ENCODE data around the gene DLG2.
"Not testable (repeated sequence)": the region's sequence is repeated elsewhere in the genome, so short reads cannot be mapped to it uniquely, and the experiment has no call there.

Gene DLG2

DNA sequence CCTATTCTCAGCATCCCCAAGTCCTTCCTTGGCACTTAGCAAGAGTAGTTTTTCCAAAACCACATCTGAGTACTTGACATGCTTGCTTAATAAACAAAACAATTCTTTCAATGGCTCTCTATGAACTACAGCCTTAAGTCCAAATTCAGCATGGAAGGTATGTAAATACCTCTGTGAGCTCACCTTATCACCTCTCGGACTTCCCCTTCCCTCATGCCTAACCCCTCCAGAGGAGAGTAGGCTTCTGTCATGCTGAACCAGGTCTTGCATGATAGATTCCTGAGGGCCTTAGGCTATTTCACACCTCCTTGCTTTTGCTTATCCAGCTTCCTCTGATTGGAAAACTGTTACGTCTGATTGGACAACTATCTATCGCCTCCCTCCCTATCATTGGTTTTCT is 2028.1 kb downstream of the DLG2 start:
- no peak overlapping the region for H3K4me2 ChIP-seq (ENCODE audit: low read length, poor library complexity, severe bottlenecking)
- no peaks in the 10 kb centered on the region for H3K36me3 ChIP-seq (ENCODE audit: control insufficient read depth in 1 of 2, insufficient read depth in 2 of 2, low read depth in 1 of 2, low read length in 2 of 2)
- no peak overlapping the region for H2BK15ac ChIP-seq (ENCODE audit: low read depth, poor library complexity, severe bottlenecking)
- no peak overlapping the region for H2BK5ac ChIP-seq (ENCODE audit: low read depth, low read length, poor library complexity, severe bottlenecking)
- H3K79me1 ChIP-seq (replicated peaks; ENCODE audit: low read length, poor library complexity, severe bottlenecking) = no peaks in the 10 kb centered on the region
- no peak overlapping the region for H3K9ac ChIP-seq (ENCODE audit: low read length)
- H2AFZ ChIP-seq (ENCODE audit: low read depth, low read length) = no peak overlapping the region
- no peaks in the 10 kb centered on the region for H3K9me3 ChIP-seq (ENCODE audit: control insufficient read depth, low read length)
- no peak overlapping the region for H3K23ac ChIP-seq (ENCODE audit: low read length in 2 of 2)
- no peaks in the 10 kb centered on the region for H3K4me1 ChIP-seq (ENCODE audit: control insufficient read depth, insufficient read depth, low read depth, low read length)
- DNase-seq = no peak
- no peak overlapping the region for H4K8ac ChIP-seq (ENCODE audit: low read length)
- no peak overlapping the region for H3K4me3 ChIP-seq (ENCODE audit: insufficient read depth in 1 of 2, low read depth in 1 of 2, low read length in 2 of 2)
- no peak overlapping the region for H2BK120ac ChIP-seq (ENCODE audit: low read depth, low read length)
- WGBS = 93% methylated on average over 3 of the region's 3 CpGs
- no peak overlapping the region for H4K91ac ChIP-seq (ENCODE audit: low read length)
- no peak overlapping the region for H2AK5ac ChIP-seq (ENCODE audit: low read length, severe bottlenecking)
- H3K18ac ChIP-seq (ENCODE audit: low read depth in 1 of 2, low read length in 2 of 2) = no peak overlapping the region
- no peak overlapping the region for H2BK12ac ChIP-seq (ENCODE audit: low read length in 2 of 2)
- no peak overlapping the region for H3K27ac ChIP-seq (ENCODE audit: low read length, poor library complexity, severe bottlenecking)
- H3K4ac ChIP-seq (ENCODE audit: low read depth in 1 of 2, low read length in 2 of 2) = no peak overlapping the region
- H3K27me3 ChIP-seq (ENCODE audit: control insufficient read depth in 1 of 2, insufficient read depth in 1 of 2, low read length in 2 of 2) = no peaks in the 10 kb centered on the region
- H3K14ac ChIP-seq (ENCODE audit: low read length in 2 of 2) = no peak overlapping the region

DNA sequence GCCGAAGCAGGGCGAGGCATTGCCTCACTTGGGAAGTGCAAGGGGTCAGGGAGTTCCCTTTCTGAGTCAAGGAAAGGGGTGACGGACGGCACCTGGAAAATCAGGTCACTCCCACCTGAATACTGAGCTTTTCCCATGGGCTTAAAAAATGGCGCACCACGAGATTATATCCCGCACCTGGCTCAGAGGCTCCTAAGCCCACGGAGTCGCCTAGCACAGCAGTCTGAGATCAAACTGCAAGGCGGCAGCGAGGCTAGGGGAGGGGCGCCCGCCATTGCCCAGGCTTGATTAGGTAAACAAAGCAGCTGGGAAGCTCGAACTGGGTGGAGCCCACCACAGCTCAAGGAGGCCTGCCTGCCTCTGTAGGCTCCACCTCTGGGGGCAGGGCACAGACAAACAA is 2039.3 kb downstream of the DLG2 start:
- H3K4me2 ChIP-seq (ENCODE audit: low read length, poor library complexity, severe bottlenecking) = not testable (repeated sequence)
- 84% methylated on average over 9 of the region's 14 CpGs for WGBS

DNA sequence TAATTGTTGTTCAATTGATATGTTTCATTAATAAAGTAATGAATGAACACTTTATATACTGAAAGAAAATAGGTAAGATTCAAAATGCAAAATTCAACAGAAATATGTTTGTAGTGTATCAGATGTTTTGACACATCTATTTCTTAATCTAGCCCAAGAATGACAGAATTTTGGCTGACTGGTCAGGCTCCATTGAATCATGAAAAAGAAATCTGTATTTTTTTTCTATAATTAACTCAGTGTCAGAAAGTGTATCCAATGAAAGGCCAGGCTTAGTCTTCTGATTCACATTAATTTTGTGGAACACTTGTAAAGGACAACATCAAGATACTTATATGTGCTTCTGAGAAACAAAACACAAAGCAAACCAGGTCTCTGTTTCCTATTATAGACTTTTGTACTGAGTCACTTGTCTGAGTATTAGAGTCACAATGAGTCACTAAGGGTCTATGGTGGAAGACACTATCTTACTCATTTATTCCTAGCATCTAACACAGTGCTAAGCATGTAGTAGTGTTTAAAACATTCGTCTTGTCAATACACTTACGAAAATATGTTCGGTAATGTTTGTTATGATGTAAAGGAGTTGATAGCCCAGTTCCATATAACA is 2043.3 kb downstream of the DLG2 start:
- Histone ChIP-seq H2BK15ac (ENCODE audit: low read depth, poor library complexity, severe bottlenecking) (no peak overlapping the region), H4K8ac (ENCODE audit: low read length) (no peak overlapping the region), H2BK5ac (ENCODE audit: low read depth, low read length, poor library complexity, severe bottlenecking) (no peak overlapping the region), H3K9me3 (ENCODE audit: control insufficient read depth, low read length) (no peaks in the 10 kb centered on the region), H2BK120ac (ENCODE audit: low read depth, low read length) (no peak overlapping the region), H3K23ac (ENCODE audit: low read length in 2 of 2) (no peak overlapping the region), H3K4me2 (ENCODE audit: low read length, poor library complexity, severe bottlenecking) (no peak overlapping the region), H2BK12ac (ENCODE audit: low read length in 2 of 2) (no peak overlapping the region), H2AK5ac (ENCODE audit: low read length, severe bottlenecking) (no peak overlapping the region), H3K4ac (ENCODE audit: low read depth in 1 of 2, low read length in 2 of 2) (no peak overlapping the region), H3K9ac (ENCODE audit: low read length) (peak overlapping the region; percentile 47), H3K27ac (ENCODE audit: low read length, poor library complexity, severe bottlenecking) (no peak overlapping the region), H3K4me1 (ENCODE audit: control insufficient read depth, insufficient read depth, low read depth, low read length) (no peaks in the 10 kb centered on the region), H3K14ac (ENCODE audit: low read length in 2 of 2) (no peak overlapping the region), H2AFZ (ENCODE audit: low read depth, low read length) (no peak overlapping the region), H4K91ac (ENCODE audit: low read length) (no peak overlapping the region), H3K79me1 (replicated peaks; ENCODE audit: low read length, poor library complexity, severe bottlenecking) (no peaks in the 10 kb centered on the region), H3K27me3 (ENCODE audit: control insufficient read depth in 1 of 2, insufficient read depth in 1 of 2, low read length in 2 of 2) (no peaks in the 10 kb centered on the region), H3K4me3 (ENCODE audit: insufficient read depth in 1 of 2, low read depth in 1 of 2, low read length in 2 of 2) (no peak overlapping the region), H3K36me3 (ENCODE audit: control insufficient read depth in 1 of 2, insufficient read depth in 2 of 2, low read depth in 1 of 2, low read length in 2 of 2) (no peaks in the 10 kb centered on the region), H3K18ac (ENCODE audit: low read depth in 1 of 2, low read length in 2 of 2) (no peak overlapping the region)
- DNase-seq = peak; percentile 86
- WGBS = no CpG with 5 or more reads among the region's 3 CpGs

More for the DNA sequence above, 2039.3 kb downstream of the DLG2 start:
- not testable (repeated sequence) for H4K91ac ChIP-seq (ENCODE audit: low read length); DNase-seq; H3K14ac ChIP-seq (ENCODE audit: low read length in 2 of 2); H2BK15ac ChIP-seq (ENCODE audit: low read depth, poor library complexity, severe bottlenecking); H4K8ac ChIP-seq (ENCODE audit: low read length); H3K27me3 ChIP-seq (ENCODE audit: control insufficient read depth in 1 of 2, insufficient read depth in 1 of 2, low read length in 2 of 2); H3K9ac ChIP-seq (ENCODE audit: low read length); H3K79me1 ChIP-seq (replicated peaks; ENCODE audit: low read length, poor library complexity, severe bottlenecking); H3K27ac ChIP-seq (ENCODE audit: low read length, poor library complexity, severe bottlenecking); H3K23ac ChIP-seq (ENCODE audit: low read length in 2 of 2); H3K18ac ChIP-seq (ENCODE audit: low read depth in 1 of 2, low read length in 2 of 2); H2BK5ac ChIP-seq (ENCODE audit: low read depth, low read length, poor library complexity, severe bottlenecking); H3K9me3 ChIP-seq (ENCODE audit: control insufficient read depth, low read length); H3K4me3 ChIP-seq (ENCODE audit: insufficient read depth in 1 of 2, low read depth in 1 of 2, low read length in 2 of 2); H2AFZ ChIP-seq (ENCODE audit: low read depth, low read length); H2BK12ac ChIP-seq (ENCODE audit: low read length in 2 of 2); H3K4ac ChIP-seq (ENCODE audit: low read depth in 1 of 2, low read length in 2 of 2); H3K36me3 ChIP-seq (ENCODE audit: control insufficient read depth in 1 of 2, insufficient read depth in 2 of 2, low read depth in 1 of 2, low read length in 2 of 2); H3K4me1 ChIP-seq (ENCODE audit: control insufficient read depth, insufficient read depth, low read depth, low read length); H2BK120ac ChIP-seq (ENCODE audit: low read depth, low read length); H2AK5ac ChIP-seq (ENCODE audit: low read length, severe bottlenecking)

DNA sequence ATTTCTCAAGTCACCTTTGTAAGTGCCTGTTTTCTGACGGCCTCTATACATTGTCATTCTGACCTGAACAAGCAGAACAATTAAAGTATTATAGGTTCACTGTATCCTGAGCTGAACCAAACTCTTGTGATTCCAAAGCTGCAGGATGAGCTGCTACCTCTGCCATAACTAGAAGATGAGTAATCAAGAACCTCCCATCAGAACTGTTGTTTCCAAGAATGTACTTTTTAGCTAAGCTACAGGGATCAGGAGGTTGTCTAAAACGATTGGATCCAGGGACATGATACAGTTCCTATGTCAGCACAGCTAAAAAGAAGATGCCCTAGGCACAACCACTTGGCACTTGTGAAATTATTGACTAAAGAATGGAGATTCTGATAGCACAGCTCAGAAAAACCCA is 2052.6 kb downstream of the DLG2 start:
- no peak overlapping the region for H2BK15ac ChIP-seq (ENCODE audit: low read depth, poor library complexity, severe bottlenecking)
- H3K18ac ChIP-seq (ENCODE audit: low read depth in 1 of 2, low read length in 2 of 2) = no peak overlapping the region
- H2BK12ac ChIP-seq (ENCODE audit: low read length in 2 of 2) = no peak overlapping the region
- no peak overlapping the region for H2AFZ ChIP-seq (ENCODE audit: low read depth, low read length)
- H3K23ac ChIP-seq (ENCODE audit: low read length in 2 of 2) = no peak overlapping the region
- H4K91ac ChIP-seq (ENCODE audit: low read length) = no peak overlapping the region
- H3K14ac ChIP-seq (ENCODE audit: low read length in 2 of 2) = no peak overlapping the region
- H3K4ac ChIP-seq (ENCODE audit: low read depth in 1 of 2, low read length in 2 of 2) = no peak overlapping the region
- no peaks in the 10 kb centered on the region for H3K36me3 ChIP-seq (ENCODE audit: control insufficient read depth in 1 of 2, insufficient read depth in 2 of 2, low read depth in 1 of 2, low read length in 2 of 2)
- H3K27ac ChIP-seq (ENCODE audit: low read length, poor library complexity, severe bottlenecking) = no peak overlapping the region
- no peak overlapping the region for H3K4me3 ChIP-seq (ENCODE audit: insufficient read depth in 1 of 2, low read depth in 1 of 2, low read length in 2 of 2)
- H2AK5ac ChIP-seq (ENCODE audit: low read length, severe bottlenecking) = no peak overlapping the region
- WGBS = 39% methylated on average over 2 of the region's 2 CpGs
- H2BK120ac ChIP-seq (ENCODE audit: low read depth, low read length) = no peak overlapping the region
- no peaks in the 10 kb centered on the region for H3K9me3 ChIP-seq (ENCODE audit: control insufficient read depth, low read length)
- DNase-seq = peak; percentile 18
- H2BK5ac ChIP-seq (ENCODE audit: low read depth, low read length, poor library complexity, severe bottlenecking) = no peak overlapping the region
- H3K27me3 ChIP-seq (ENCODE audit: control insufficient read depth in 1 of 2, insufficient read depth in 1 of 2, low read length in 2 of 2) = no peaks in the 10 kb centered on the region
- H3K4me1 ChIP-seq (ENCODE audit: control insufficient read depth, insufficient read depth, low read depth, low read length) = no peaks in the 10 kb centered on the region
- H3K79me1 ChIP-seq (replicated peaks; ENCODE audit: low read length, poor library complexity, severe bottlenecking) = no peaks in the 10 kb centered on the region
- H4K8ac ChIP-seq (ENCODE audit: low read length) = no peak overlapping the region
- H3K4me2 ChIP-seq (ENCODE audit: low read length, poor library complexity, severe bottlenecking) = no peak overlapping the region
- H3K9ac ChIP-seq (ENCODE audit: low read length) = no peak overlapping the region

Measured in mesenchymal stem cell (in vitro differentiated cells and primary cell).